Endothelial cell of umbilical vein (primary cell): ENCODE data around the gene ANKRD60. TPM values are rescaled to one million over a fixed set of nuclear protein-coding genes. Genes with fewer than 3 reads are reported as not detected.

ENCODE experiments used
- BruUV-seq: library from RNA; stranded (reverse); fragments of 400-500 nt; replicated peaks from 2 replicates; lab custom pipeline; 2021; lab: Mats Ljungman, UMichigan
- CTCF ChIA-PET: fragments of 300-600, 350-600 bp; sonication (Branson Sonifier 250); formaldehyde crosslinking; loops from one replicate; lab custom pipeline; 2021; ENCODE audit warnings: antibody characterized with exemption, inconsistent platforms; lab: Charles Lee
- POLR2A ChIA-PET: fragments of 300-600, 350-600 bp; sonication (Branson Sonifier 250); formaldehyde crosslinking; loops from one replicate; lab custom pipeline; 2021; ENCODE audit warnings: antibody characterized with exemption, inconsistent platforms; lab: Charles Lee
- DNase-seq: peaks from one replicate; pipeline ENCODE4 v3.0.0-alpha.2; 2011; ENCODE audit warnings: low read depth, low spot score
- FAIRE-seq: peaks from 2 replicates; lab custom pipeline; 2011; peaks lifted over from hg19 to GRCh38; lab: Jason Lieb, UNC
- H2AFZ ChIP-seq: 2 replicates; pipeline ENCODE4 v1.6.0; 2012; ENCODE audit warnings: low read depth, low read length, control low read depth, inconsistent platforms
- H3K27ac ChIP-seq: 2 replicates; pipeline ENCODE4 v1.5.1; 2011; ENCODE audit warnings: low read depth, mild to moderate bottlenecking, control low read depth, low read length, moderate library complexity; ENCODE audit not compliant: insufficient read depth
- H3K27me3 ChIP-seq, 2 experiments: 2 replicates each; pipeline versions ENCODE4 v1.6.0 to v1.6.1; 2011; ENCODE audit warnings: low read length in 2 of 2, mixed read lengths in 1 of 2; ENCODE audit not compliant: control insufficient read depth in 2 of 2, insufficient read depth in 2 of 2
- H3K36me3 ChIP-seq, 2 experiments: 2 replicates in 1 of 2; 3 replicates in 1 of 2; pipeline ENCODE4 v1.5.1; 2011; ENCODE audit warnings: low read length in 2 of 2, mild to moderate bottlenecking in 1 of 2, moderate library complexity in 1 of 2; ENCODE audit not compliant: control insufficient read depth in 2 of 2, insufficient read depth in 2 of 2; ENCODE audit errors: extremely low read depth in 1 of 2
- H3K4me1 ChIP-seq: 3 replicates; pipeline ENCODE4 v1.5.1; 2011; ENCODE audit warnings: mild to moderate bottlenecking, low read length; ENCODE audit not compliant: control insufficient read depth, insufficient read depth; ENCODE audit errors: extremely low read depth
- H3K4me2 ChIP-seq: 2 replicates; pipeline ENCODE4 v1.6.1; 2011; ENCODE audit warnings: low read length, control low read depth, mixed read lengths; ENCODE audit not compliant: insufficient read depth
- H3K4me3 ChIP-seq, 3 experiments: fragments of 200-600 bp in 1 of 3; sonication (generic), shearing (Covaris generic) in 1 of 3; replicated peaks in 1 of 3; 2 replicates each; pipeline ENCODE4 v1.5.1; 2011 to 2016; ENCODE audit warnings: control low read depth in 3 of 3, low read length in 3 of 3, mild to moderate bottlenecking in 2 of 3, inconsistent platforms in 1 of 3, low read depth in 1 of 3, moderate library complexity in 1 of 3; ENCODE audit not compliant: insufficient read depth in 1 of 3
- H3K79me2 ChIP-seq: 2 replicates; pipeline ENCODE4 v1.6.0; 2012; ENCODE audit warnings: low read length, inconsistent platforms; ENCODE audit not compliant: control insufficient read depth, insufficient read depth
- H3K9ac ChIP-seq: replicated peaks from 2 replicates; pipeline ENCODE3; 2011; ENCODE audit warnings: low read length, control low read depth; ENCODE audit not compliant: insufficient read depth; ENCODE audit errors: extremely low read depth
- H3K9me1 ChIP-seq: replicated peaks from 3 replicates; pipeline ENCODE4 v1.6.0; 2011; ENCODE audit warnings: mild to moderate bottlenecking, low read length; ENCODE audit not compliant: control insufficient read depth, insufficient read depth; ENCODE audit errors: extremely low read depth
- H3K9me3 ChIP-seq: replicated peaks from 2 replicates; pipeline ENCODE4 v1.5.1; 2012; ENCODE audit warnings: low read length, inconsistent platforms; ENCODE audit not compliant: control insufficient read depth, insufficient read depth
- H4K20me1 ChIP-seq: replicated peaks from 2 replicates; pipeline ENCODE3; 2011; ENCODE audit warnings: mild to moderate bottlenecking, low read length; ENCODE audit not compliant: control insufficient read depth, insufficient read depth; ENCODE audit errors: extremely low read depth
- EZH2 ChIP-seq: IDR thresholded peaks from 2 replicates; pipeline ENCODE4 v1.6.1; 2012; ENCODE audit warnings: borderline replicate concordance, low read depth, mild to moderate bottlenecking, moderate library complexity, low read length, inconsistent platforms; ENCODE audit not compliant: severe bottlenecking
- FOS ChIP-seq: IDR thresholded peaks from 2 replicates; pipeline ENCODE4 v1.6.1; 2011; ENCODE audit warnings: mild to moderate bottlenecking, low read length, moderate library complexity, borderline replicate concordance; ENCODE audit not compliant: insufficient read depth
- GATA2 ChIP-seq: IDR thresholded peaks from 2 replicates; pipeline ENCODE4 v1.7.0; 2011; ENCODE audit warnings: low read depth, mild to moderate bottlenecking, moderate library complexity, mixed read lengths, low read length; ENCODE audit not compliant: insufficient read length, insufficient read depth
- JUN ChIP-seq: IDR thresholded peaks from 2 replicates; pipeline ENCODE4 v1.6.1; 2011; ENCODE audit warnings: borderline replicate concordance, low read depth; ENCODE audit not compliant: insufficient read length, insufficient read depth
- MAX ChIP-seq: IDR thresholded peaks from 2 replicates; pipeline ENCODE4 v1.6.1; 2011; ENCODE audit not compliant: insufficient read depth, insufficient read length
- MYC ChIP-seq: IDR thresholded peaks from one replicate; pipeline ENCODE4 v1.6.1; 2011; ENCODE audit warnings: mild to moderate bottlenecking, low read depth, low read length
- POLR2A ChIP-seq: IDR thresholded peaks from 2 replicates; pipeline ENCODE4 v1.6.1; 2012; ENCODE audit warnings: low read depth, mild to moderate bottlenecking, control low read depth, low read length
- POLR2AphosphoS5 ChIP-seq: IDR thresholded peaks from 2 replicates; pipeline ENCODE4 v1.6.1; 2012; ENCODE audit warnings: low read depth, mild to moderate bottlenecking, control low read depth, low read length, moderate library complexity; ENCODE audit not compliant: insufficient read depth
- dilution Hi-C: fragments of 300-500 bp; cut with MboI; formaldehyde crosslinking; loops from one replicate; pipeline ENCODE4 v1.15.0; 2019; ENCODE audit warnings: low sequenced_read_pairs; ENCODE audit not compliant: extremely low pct_ligation_motif_present
- intact Hi-C: fragments of 100-400 bp; cut with micrococcal nuclease; formaldehyde crosslinking; loops from one replicate; pipeline ENCODE4 v1.10.0; 2022
- polyA plus RNA-seq, 4 experiments: library from polyadenylated mRNA; depleted of rRNA in 3 of 4; stranded (reverse) in 3 of 4; unstranded in 1 of 4; fragments of >200 nt; gene quantifications; 2 replicates each; pipeline versions ENCODE4 v1.2.1 to v1.2.3, GENCODE V29; 2011 to 2012; ENCODE audit warnings: missing spikeins in 1 of 4
- total RNA-seq: library from RNA; stranded (reverse); gene quantifications from 2 replicates; pipeline ENCODE4 v1.2.3, GENCODE V29; 2021
- TF ChIP-seq, protein P1 (sequence below), 2 donors: IDR thresholded peaks; 1 replicate in 1 of 2; 2 replicates in 1 of 2; pipeline ENCODE4 v1.5.1; 2011; ENCODE audit warnings: low read length in 2 of 2, mild to moderate bottlenecking in 2 of 2, moderate library complexity in 2 of 2, control low read depth in 1 of 2, inconsistent platforms in 1 of 2, low read depth in 1 of 2; ENCODE audit not compliant: insufficient read depth in 1 of 2; ENCODE audit errors: extremely low read depth in 1 of 2

The ANKRD60 gene
- total and polyA plus RNA-seq, 2 donors (not counting 3 experiments of a cell fraction or from before 2014, with no cell fraction given), result not detected

- H3K36me3 ChIP-seq, result peaks cover 16 to 33% of the 10 kb centered on the region in 2 experiments
- dilution Hi-C loops (loop anchor here (25.0 kb wide), 3 partner anchors 216 to 591 kb away; partner anchors contain the start of gene STX16), intact Hi-C loops (no loop called here)
- POLR2A ChIA-PET, result no interaction called here
- H3K79me2 ChIP-seq, result peaks cover 4% of the 10 kb centered on the region
- no TSS peak for BruUV-seq
- H3K9me3 ChIP-seq, result no peaks in the 10 kb centered on the region
- H3K4me2 ChIP-seq, result no peak overlapping the region
- H2AFZ ChIP-seq, result no peak overlapping the region
- H3K9me1 ChIP-seq, result no peaks in the 10 kb centered on the region
- H3K4me3 ChIP-seq, result no peak overlapping the region
- no peaks in the 10 kb centered on the region for H4K20me1 ChIP-seq
- no peak for FAIRE-seq
- no peak for TF ChIP-seq MYC
- TF ChIP-seq, protein P1, sequence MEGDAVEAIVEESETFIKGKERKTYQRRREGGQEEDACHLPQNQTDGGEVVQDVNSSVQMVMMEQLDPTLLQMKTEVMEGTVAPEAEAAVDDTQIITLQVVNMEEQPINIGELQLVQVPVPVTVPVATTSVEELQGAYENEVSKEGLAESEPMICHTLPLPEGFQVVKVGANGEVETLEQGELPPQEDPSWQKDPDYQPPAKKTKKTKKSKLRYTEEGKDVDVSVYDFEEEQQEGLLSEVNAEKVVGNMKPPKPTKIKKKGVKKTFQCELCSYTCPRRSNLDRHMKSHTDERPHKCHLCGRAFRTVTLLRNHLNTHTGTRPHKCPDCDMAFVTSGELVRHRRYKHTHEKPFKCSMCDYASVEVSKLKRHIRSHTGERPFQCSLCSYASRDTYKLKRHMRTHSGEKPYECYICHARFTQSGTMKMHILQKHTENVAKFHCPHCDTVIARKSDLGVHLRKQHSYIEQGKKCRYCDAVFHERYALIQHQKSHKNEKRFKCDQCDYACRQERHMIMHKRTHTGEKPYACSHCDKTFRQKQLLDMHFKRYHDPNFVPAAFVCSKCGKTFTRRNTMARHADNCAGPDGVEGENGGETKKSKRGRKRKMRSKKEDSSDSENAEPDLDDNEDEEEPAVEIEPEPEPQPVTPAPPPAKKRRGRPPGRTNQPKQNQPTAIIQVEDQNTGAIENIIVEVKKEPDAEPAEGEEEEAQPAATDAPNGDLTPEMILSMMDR (IDR thresholded peaks at IDR 0.05; ENCODE audit: extremely low read depth in 1 of 2, insufficient read depth in 1 of 2, low read depth in 1 of 2, low read length in 2 of 2), result peak; percentile 11 to 18
- no peaks in the 10 kb centered on the region for H3K27me3 ChIP-seq
- DNase-seq, result peak; percentile 15
- CTCF ChIA-PET, result interaction anchor here (0.9 to 2.3 kb wide), 14 partner anchors 9 to 218 kb away, joined by 3 to 21 read pairs (median 4); partner anchors contain the start of gene VAPB
- H3K27ac ChIP-seq, result no peak overlapping the region
- no peak overlapping the region for H3K9ac ChIP-seq
- H3K4me1 ChIP-seq, result no peaks in the 10 kb centered on the region
These were observed 17.9 kb upstream of the ANKRD60 start for GRCh38 chr20:58246346-58246745.

DNA sequence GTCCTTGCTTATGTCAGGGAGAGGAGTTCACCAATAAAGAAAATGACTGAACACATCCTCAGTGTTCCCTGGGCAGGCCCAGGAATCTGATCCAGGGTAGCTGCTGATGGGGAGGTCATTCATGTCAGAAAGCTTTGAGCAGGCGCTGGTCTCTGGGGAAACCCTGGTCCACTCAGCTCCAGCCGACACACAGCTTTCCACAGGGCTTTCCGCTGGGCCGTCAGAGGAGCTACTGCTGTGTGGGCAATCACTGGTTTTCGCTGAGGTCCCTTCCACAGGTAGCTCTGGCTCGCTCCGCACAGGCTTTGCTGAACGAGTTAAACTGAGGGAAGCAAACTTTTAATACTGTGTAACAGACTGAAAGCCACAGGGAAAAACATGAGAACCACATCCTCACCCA is 17.5 kb upstream of the ANKRD60 start:
- Histone ChIP-seq H3K4me2 (no peak overlapping the region), H3K4me1 (no peaks in the 10 kb centered on the region), H3K27ac (no peak overlapping the region), H4K20me1 (no peaks in the 10 kb centered on the region), H3K9me1 (no peaks in the 10 kb centered on the region), H3K79me2 (peaks cover under 1% of the 10 kb centered on the region), H2AFZ (no peak overlapping the region), H3K9ac (no peak overlapping the region), H3K36me3 (peaks cover 16 to 33% of the 10 kb centered on the region in 2 experiments), H3K27me3 (no peaks in the 10 kb centered on the region), H3K9me3 (no peaks in the 10 kb centered on the region), H3K4me3 (no peak overlapping the region)
- TF ChIP-seq POLR2A (no peak), FOS (no peak), EZH2 (no peak), JUN (no peak), MYC (no peak), MAX (no peak), POLR2AphosphoS5 (no peak), GATA2 (no peak)
- TF ChIP-seq, protein P1 (IDR thresholded peaks at IDR 0.05; ENCODE audit: extremely low read depth in 1 of 2, insufficient read depth in 1 of 2, low read depth in 1 of 2, low read length in 2 of 2), result no peak
- POLR2A ChIA-PET, result interaction anchor here (0.6 kb wide), 1 partner anchor 139 kb away, joined by 3 read pairs; no protein-coding TSS in a partner anchor
- peak; percentile 21 for FAIRE-seq
- DNase-seq, result no peak
- CTCF ChIA-PET, result interaction anchor here (0.6 to 2.3 kb wide), 14 partner anchors 8 to 405 kb away, joined by 3 to 21 read pairs (median 3); partner anchors contain the start of genes STX16 and VAPB
- BruUV-seq, result no TSS peak
- dilution Hi-C loops (loop anchor here (25.0 kb wide), 3 partner anchors 216 to 591 kb away; partner anchors contain the start of gene STX16), intact Hi-C loops (no loop called here)
